GM13977 (cell line): Measurements from ENCODE around the gene MIGA2.

Source experiments
- DNase-seq: peaks from one replicate; pipeline ENCODE4 v3.0.0; 2012; ENCODE audit warnings: low spot score
- in situ Hi-C: fragments of 300-500 bp; cut with MboI; formaldehyde crosslinking; loops from one replicate; pipeline ENCODE4 v1.12.0; 2022; ENCODE audit warnings: low sequenced_read_pairs, low pct_unique_long_range_greater_than_20kb, mixed read lengths, inconsistent platforms; ENCODE audit not compliant: unreplicated experiment
- TF ChIP-seq, protein P1 (sequence below): IDR thresholded peaks from 2 replicates; pipeline ENCODE4 v1.5.1; 2012; ENCODE audit warnings: mild to moderate bottlenecking, control low read depth; ENCODE audit not compliant: insufficient read depth; ENCODE audit errors: extremely low read depth, missing control alignments

The MIGA2 gene

DNA sequence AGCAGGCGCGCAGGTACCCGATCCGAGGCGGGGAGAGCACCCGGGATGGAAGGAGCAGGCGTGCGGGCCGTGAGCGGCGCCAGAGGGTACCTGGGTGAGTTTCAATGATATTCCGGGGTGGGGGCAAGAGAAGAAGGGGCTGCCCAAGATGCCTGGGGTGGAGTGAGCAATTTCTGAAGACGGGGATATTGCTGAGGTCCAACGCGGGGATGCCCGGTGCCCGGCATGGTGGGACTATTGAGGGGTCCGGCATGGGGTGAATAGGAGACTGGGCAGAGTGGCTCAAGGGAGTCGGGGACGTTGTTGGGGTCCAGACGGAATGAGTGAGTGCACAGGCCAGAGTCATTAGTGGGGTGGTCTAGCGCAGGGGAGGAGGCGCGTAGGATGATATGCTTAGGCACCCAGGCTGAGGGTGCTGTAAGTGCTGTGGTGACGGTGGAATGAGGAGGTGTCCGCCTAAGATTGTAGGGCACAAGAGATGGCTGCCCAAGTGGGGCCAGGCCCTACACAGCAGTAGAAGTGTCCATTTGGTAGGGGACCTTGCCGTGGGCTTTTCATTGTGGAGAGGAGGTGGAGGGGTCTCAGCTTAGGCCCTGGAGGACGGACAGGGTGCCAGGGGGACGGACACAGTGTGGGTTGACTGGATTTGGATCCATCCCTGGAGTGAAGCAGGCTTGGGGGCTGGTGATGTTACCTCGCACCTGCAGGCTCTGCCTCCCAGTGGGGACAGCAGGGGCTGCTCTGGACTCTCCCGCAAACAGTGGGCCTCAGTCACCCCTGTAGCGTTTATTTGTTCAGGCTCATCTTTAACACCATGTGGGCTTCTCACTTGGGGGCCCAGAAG is 719 bp downstream of the MIGA2 start:
- no peak for DNase-seq
- TF ChIP-seq, protein P1, sequence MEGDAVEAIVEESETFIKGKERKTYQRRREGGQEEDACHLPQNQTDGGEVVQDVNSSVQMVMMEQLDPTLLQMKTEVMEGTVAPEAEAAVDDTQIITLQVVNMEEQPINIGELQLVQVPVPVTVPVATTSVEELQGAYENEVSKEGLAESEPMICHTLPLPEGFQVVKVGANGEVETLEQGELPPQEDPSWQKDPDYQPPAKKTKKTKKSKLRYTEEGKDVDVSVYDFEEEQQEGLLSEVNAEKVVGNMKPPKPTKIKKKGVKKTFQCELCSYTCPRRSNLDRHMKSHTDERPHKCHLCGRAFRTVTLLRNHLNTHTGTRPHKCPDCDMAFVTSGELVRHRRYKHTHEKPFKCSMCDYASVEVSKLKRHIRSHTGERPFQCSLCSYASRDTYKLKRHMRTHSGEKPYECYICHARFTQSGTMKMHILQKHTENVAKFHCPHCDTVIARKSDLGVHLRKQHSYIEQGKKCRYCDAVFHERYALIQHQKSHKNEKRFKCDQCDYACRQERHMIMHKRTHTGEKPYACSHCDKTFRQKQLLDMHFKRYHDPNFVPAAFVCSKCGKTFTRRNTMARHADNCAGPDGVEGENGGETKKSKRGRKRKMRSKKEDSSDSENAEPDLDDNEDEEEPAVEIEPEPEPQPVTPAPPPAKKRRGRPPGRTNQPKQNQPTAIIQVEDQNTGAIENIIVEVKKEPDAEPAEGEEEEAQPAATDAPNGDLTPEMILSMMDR: no peak
- in situ Hi-C loops: no loop called here

DNA sequence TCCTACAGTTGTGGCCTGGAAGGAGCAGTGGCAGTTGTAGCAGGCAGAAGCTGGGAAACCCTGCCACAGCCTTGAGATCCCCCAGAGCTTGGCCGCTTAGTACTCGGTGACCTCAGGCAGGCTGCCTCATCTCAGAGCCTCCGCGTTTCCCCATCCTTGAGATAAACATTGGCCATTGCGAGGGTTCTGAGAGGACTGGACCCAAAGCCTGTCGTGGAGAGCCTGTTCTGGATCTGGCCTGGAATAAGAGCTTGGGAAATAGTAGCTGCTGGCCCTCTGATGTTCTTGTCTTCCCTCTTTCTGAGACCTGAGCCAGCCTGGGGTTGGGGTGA is 1.3 kb downstream of the MIGA2 start:
- DNase-seq: no peak
- TF ChIP-seq, protein P1: no peak
- in situ Hi-C loops: no loop called here

DNA sequence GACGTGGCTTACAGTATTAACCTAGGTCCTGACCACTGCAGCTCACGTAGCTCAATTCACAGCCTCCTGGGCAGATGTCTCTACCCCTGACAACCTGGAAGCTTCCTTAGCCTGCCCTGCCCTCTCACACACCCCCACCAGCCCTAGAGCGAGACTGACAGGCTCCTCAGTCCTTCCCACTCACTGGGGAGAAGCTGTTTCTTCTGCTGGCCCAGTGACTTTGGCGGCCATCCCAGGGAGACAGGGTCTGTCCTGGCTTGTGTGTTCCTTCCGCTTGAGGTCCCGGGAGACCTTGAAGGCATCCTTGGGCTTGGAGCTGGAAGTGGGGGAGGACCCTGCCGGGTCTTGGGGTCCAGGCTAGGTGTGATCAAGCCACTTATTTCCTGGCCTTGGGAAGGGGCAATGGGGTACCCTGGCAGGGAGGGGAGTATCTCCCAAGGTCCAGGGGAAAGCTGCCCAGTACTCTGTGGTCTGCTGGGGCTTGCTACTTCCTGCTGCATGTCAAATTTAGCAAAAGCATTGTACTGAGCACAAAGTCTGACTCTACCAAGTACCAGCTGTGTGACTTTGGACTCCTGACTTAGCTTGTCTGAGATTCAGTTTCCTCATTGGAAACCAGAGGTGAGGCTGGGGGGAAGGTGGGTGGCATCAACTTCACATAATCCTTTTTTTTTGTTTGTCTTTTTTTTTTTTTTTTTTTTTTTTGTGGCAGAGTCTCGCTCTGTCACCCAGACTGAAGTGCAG is 1.9 kb downstream of the MIGA2 start:
- in situ Hi-C loops: no loop called here
- no peak for DNase-seq
- TF ChIP-seq, protein P1: no peak

DNA sequence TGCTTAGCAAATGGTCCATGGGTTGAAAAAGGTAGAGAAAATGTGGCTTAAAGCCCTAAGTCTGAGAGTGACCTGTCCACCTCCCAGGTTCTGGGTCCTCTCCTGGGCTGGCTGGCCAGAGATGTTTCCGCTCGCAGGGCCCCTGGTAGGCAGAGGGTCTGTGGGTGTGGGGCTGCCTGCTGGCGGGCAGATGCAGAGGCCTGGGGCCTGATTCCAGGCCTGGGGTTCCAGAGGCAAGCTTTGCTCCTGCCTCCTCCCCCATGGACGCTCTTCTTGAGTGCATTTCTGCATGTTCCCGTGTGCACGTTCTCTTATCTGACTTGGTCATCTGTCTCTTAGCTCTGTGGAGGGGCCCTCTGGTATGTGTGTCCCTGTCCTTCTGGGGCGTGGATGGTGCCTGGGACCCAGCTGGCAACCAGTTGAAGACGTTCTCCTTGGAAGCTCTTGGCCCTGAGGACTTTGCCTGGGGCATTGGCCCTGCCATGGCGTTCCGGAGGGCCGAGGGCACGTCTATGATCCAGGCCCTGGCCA is 3.8 kb downstream of the MIGA2 start:
- TF ChIP-seq, protein P1: no peak
- no peak for DNase-seq
- in situ Hi-C loops: no loop called here

DNA sequence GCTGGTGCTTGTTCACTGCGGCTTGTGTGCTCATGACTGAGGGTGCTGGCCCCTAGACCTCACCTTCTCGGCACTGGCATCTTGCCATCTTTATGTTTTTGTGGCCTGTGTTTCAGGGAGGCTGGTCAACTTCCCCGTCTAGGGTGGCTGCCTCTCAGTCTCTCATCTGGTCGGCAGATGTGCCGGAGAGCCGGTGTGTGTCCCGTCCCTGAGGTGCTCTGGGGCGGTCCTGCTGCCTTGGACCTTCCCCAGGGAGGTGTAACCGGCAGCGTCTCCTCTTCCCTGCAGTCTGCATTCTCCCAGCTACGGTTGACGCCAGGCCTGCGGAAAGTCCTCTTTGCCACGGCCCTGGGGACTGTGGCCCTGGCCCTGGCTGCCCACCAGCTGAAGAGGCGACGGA is 5.6 kb downstream of the MIGA2 start:
- TF ChIP-seq, protein P1: no peak
- in situ Hi-C loops: no loop called here
- DNase-seq: no peak

DNA sequence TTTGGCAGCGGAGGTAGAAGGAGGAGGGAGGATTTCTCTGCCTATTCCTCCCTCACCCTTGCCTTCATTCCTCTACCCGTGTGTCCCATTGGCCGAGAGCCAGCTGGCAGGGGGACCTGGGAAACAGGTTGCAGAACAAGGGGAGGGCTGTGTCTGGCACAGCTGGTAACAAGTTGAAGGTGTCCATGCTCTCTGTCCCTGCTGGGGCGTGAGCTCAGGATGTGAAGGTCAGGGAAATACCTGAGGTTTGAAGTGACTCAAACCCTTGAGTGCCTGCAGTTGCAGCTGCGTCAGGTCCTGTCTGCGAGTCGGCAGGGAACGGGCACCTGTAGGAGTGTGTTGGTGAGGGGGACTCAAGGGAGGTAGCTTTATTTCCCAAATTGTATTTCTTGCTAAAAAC is 16.2 kb downstream of the MIGA2 start:
- in situ Hi-C loops: no loop called here
- DNase-seq: no peak
- TF ChIP-seq, protein P1: no peak
